Suprapubic skin (tissue), 4 donors: ENCODE measurements around the gene PRSS50. TPM values are rescaled to one million over a fixed set of nuclear protein-coding genes. Genes with fewer than 3 reads are reported as not detected.

Experiments used
- DNase-seq, 2 donors: peaks; one replicate each; pipeline ENCODE4 v3.0.0-alpha.2; 2019; ENCODE audit warnings: low spot score in 2 of 2
- H3K27ac ChIP-seq: fragments of 200-600 bp; sonication (generic); one replicate; pipeline ENCODE4 v1.5.1; 2019
- H3K27me3 ChIP-seq: fragments of 200-600 bp; sonication (generic); one replicate; pipeline ENCODE4 v1.5.1; 2019
- H3K36me3 ChIP-seq: fragments of 200-600 bp; sonication (generic); one replicate; pipeline ENCODE4 v1.5.1; 2019
- H3K4me1 ChIP-seq: fragments of 200-600 bp; sonication (generic); one replicate; pipeline ENCODE4 v1.5.1; 2019
- H3K4me3 ChIP-seq: fragments of 200-600 bp; sonication (generic); one replicate; pipeline ENCODE4 v1.5.1; 2019; ENCODE audit warnings: mild to moderate bottlenecking
- H3K9me3 ChIP-seq: fragments of 200-600 bp; sonication (generic); one replicate; pipeline ENCODE4 v1.5.1; 2019
- EP300 ChIP-seq: sonication (generic); formaldehyde crosslinking; IDR thresholded peaks from one replicate; pipeline ENCODE4 v1.6.1; 2017; ENCODE audit warnings: antibody characterized with exemption
- POLR2A ChIP-seq, 2 donors: fragments of 450-650 bp; IDR thresholded peaks; one replicate each; pipeline ENCODE4 v1.6.1; 2017; ENCODE audit warnings: antibody characterized with exemption in 2 of 2, mild to moderate bottlenecking in 2 of 2, moderate library complexity in 2 of 2
- POLR2AphosphoS5 ChIP-seq, 3 donors: sonication (generic); formaldehyde crosslinking; IDR thresholded peaks; one replicate each; pipeline ENCODE4 v1.6.1; 2017; ENCODE audit warnings: antibody characterized with exemption in 3 of 3
- WGBS: methylation state at CpG from one replicate; pipeline ENCODE4 v1.1.5; 2018; 5-methylcytosine and 5-hydroxymethylcytosine counted together
- total RNA-seq, 4 donors: library from RNA; depleted of rRNA; stranded (reverse); fragments of >200 nt; gene quantifications; one replicate each; pipeline ENCODE4 v1.1.0, GENCODE V29; 2016
- TF ChIP-seq, protein P1 (sequence below), 2 donors: fragments of 200-600 bp in 1 of 2; fragments of 450-650 bp in 1 of 2; sonication (generic) in 1 of 2; IDR thresholded peaks; one replicate each; pipeline ENCODE4 v1.5.1; 2016 to 2019; ENCODE audit warnings: antibody characterized with exemption in 2 of 2, mild to moderate bottlenecking in 1 of 2, moderate library complexity in 1 of 2

The PRSS50 gene
- total RNA-seq, 4 donors from 2014 or later: not detected

DNA sequence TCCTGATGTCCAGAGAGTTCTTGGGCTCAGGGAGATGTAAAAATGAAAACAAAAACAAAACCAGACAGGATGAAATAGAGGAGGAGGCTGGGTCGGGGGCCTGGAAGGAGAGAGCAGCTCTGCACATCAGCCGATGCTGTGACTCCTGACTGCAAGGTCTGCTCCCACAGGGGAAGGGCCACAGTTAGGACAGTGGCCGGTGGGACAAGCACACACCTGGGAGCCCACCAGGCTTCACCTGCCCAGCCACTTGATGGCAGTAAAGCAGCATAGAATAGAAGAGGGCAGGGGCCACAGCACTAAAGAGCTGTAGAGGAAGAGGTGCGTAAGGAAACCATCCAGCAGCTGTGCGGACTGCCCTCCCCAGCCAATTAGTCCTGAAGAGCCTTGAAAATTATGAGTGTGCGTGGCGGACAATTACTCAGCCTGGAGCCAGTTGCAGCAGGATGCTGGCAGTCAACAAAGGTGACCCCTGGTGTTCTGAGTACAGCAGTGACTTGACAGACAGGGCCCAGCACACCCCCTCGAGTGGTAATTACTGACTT is 54.0 kb downstream of the PRSS50 start:
- Histone ChIP-seq H3K4me1 (peaks cover 44% of the 10 kb centered on the region), H3K27ac (no peak overlapping the region), H3K27me3 (no peaks in the 10 kb centered on the region), H3K4me3 (no peak overlapping the region), H3K36me3 (no peaks in the 10 kb centered on the region), H3K9me3 (no peaks in the 10 kb centered on the region)
- TF ChIP-seq EP300: no peak
- TF ChIP-seq, protein P1, sequence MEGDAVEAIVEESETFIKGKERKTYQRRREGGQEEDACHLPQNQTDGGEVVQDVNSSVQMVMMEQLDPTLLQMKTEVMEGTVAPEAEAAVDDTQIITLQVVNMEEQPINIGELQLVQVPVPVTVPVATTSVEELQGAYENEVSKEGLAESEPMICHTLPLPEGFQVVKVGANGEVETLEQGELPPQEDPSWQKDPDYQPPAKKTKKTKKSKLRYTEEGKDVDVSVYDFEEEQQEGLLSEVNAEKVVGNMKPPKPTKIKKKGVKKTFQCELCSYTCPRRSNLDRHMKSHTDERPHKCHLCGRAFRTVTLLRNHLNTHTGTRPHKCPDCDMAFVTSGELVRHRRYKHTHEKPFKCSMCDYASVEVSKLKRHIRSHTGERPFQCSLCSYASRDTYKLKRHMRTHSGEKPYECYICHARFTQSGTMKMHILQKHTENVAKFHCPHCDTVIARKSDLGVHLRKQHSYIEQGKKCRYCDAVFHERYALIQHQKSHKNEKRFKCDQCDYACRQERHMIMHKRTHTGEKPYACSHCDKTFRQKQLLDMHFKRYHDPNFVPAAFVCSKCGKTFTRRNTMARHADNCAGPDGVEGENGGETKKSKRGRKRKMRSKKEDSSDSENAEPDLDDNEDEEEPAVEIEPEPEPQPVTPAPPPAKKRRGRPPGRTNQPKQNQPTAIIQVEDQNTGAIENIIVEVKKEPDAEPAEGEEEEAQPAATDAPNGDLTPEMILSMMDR (IDR thresholded peaks at IDR 0.05): no peak
- TF ChIP-seq POLR2A (IDR thresholded peaks at IDR 0.05): no peak
- TF ChIP-seq POLR2AphosphoS5 (IDR thresholded peaks at IDR 0.05): no peak
- WGBS: 51% methylated on average over 8 of the region's 8 CpGs
- peak; percentile 57 to 59 for DNase-seq

- Histone ChIP-seq H3K4me3 (no peak overlapping the region), H3K27me3 (no peaks in the 10 kb centered on the region), H3K4me1 (peaks cover 44% of the 10 kb centered on the region), H3K36me3 (no peaks in the 10 kb centered on the region), H3K27ac (no peak overlapping the region), H3K9me3 (no peaks in the 10 kb centered on the region)
- WGBS: 48% methylated on average over 15 of the region's 17 CpGs
- TF ChIP-seq POLR2A (IDR thresholded peaks at IDR 0.05): no peak
- TF ChIP-seq, protein P1 (IDR thresholded peaks at IDR 0.05): no peak
- TF ChIP-seq EP300: no peak
- TF ChIP-seq POLR2AphosphoS5 (IDR thresholded peaks at IDR 0.05): no peak
- peak; percentile 70 to 80 for DNase-seq
Observed at GRCh38 chr3:46662771-46663551, 54.7 kb downstream of the PRSS50 start.

Other genes with a start within 250 kb of the PRSS50 start
- gene RTP3, start 219.9 kb downstream of the PRSS50 start, total RNA-seq: not detected
- 1 to 10 TPM in 3 of 4 donors, under 1 TPM in 1; 0.83 to 3.7 (median 2.6) TPM for gene LRRC2, start 151.6 kb downstream of the PRSS50 start, total RNA-seq
- under 1 TPM in 1 of 4 donors, not detected in 3; 0.64 TPM for gene FAM240A, start 105.3 kb downstream of the PRSS50 start, total RNA-seq
- gene ALS2CL, start 24.2 kb downstream of the PRSS50 start, total RNA-seq: 100 to 1,000 TPM; 129 to 260 (median 172) TPM
- under 1 TPM in 3 of 4 donors, not detected in 1; 0.59 to 0.78 (median 0.72) TPM for gene TMIE, start 16.5 kb downstream of the PRSS50 start, total RNA-seq
- 1 to 10 TPM in 1 of 4 donors, not detected in 3; 1.4 TPM for gene MYL3, start 145.6 kb upstream of the PRSS50 start, total RNA-seq
- gene PTH1R, start 159.9 kb upstream of the PRSS50 start, total RNA-seq: 1 to 10 TPM; 1.1 to 4.2 (median 3.0) TPM